A549 (cell line): ENCODE measurements around the gene GPR15LG. TPM values are rescaled to one million over a fixed set of nuclear protein-coding genes. Genes with fewer than 3 reads are reported as not detected.
"Not testable (repeated sequence)": the region's sequence is repeated elsewhere in the genome, so short reads cannot be mapped to it uniquely, and the experiment has no call there.

Source experiments
- ATAC-seq, 2 experiments: fragments of 200-7000 bp in 1 of 2; fragments of >200 bp in 1 of 2; cut with Nextera tagmentation in 1 of 2; cut with Tn5 transposase in 1 of 2; 3 replicates each; pipeline versions ENCODE4 v1.8.0 to v1.9.1; 2018 to 2020; ENCODE audit warnings: mild to moderate bottlenecking in 1 of 2, moderate library complexity in 1 of 2
- CTCF ChIA-PET: fragments of 300-600 bp; sonication (Branson Sonifier 250); formaldehyde crosslinking; extraction: SDS; loops from one replicate; lab custom pipeline; 2021; ENCODE audit warnings: antibody characterized with exemption, inconsistent platforms; lab: Yijun Ruan, JAX
- POLR2A ChIA-PET: fragments of 350-600 bp; formaldehyde crosslinking; extraction: SDS; loops from one replicate; lab custom pipeline; 2021; ENCODE audit warnings: antibody characterized with exemption, inconsistent platforms; lab: Yijun Ruan, JAX
- DNase-seq, 2 experiments: peaks; one replicate each; pipeline versions ENCODE4 v3.0.0 to v3.0.0-alpha.2; 2011 to 2016; ENCODE audit warnings: low read depth in 1 of 2, low spot score in 1 of 2
- FAIRE-seq: peaks from 2 replicates; lab custom pipeline; 2011; peaks lifted over from hg19 to GRCh38; lab: Jason Lieb, UNC
- H3K27ac ChIP-seq, 2 experiments: fragments of >200 bp; sonication (Bioruptor Twin); formaldehyde crosslinking; 3 replicates each; pipeline ENCODE4 v1.5.1; 2016 to 2017
- H3K4me1 ChIP-seq: fragments of >200 bp; sonication (Bioruptor Twin); formaldehyde crosslinking; 3 replicates; pipeline ENCODE4 v1.6.1; 2016
- H3K4me2 ChIP-seq: fragments of >200 bp; sonication (Bioruptor Twin); formaldehyde crosslinking; 3 replicates; pipeline ENCODE4 v1.6.1; 2016
- H3K4me3 ChIP-seq: fragments of >200 bp; sonication (Bioruptor Twin); formaldehyde crosslinking; 3 replicates; pipeline ENCODE4 v1.5.1; 2016
- H3K9me3 ChIP-seq: fragments of >200 bp; sonication (Bioruptor Twin); formaldehyde crosslinking; 3 replicates; pipeline ENCODE4 v1.6.1; 2016
- ATOH8 ChIP-seq: fragments of 250-450 bp; sonication (Bioruptor Pico); IDR thresholded peaks from 2 replicates; pipeline ENCODE4 v1.5.0; 2020; ENCODE audit warnings: low read depth, mild to moderate bottlenecking, moderate library complexity
- BCL3 ChIP-seq: fragments of >200 bp; sonication (Bioruptor Twin); formaldehyde crosslinking; IDR thresholded peaks from 3 replicates; pipeline ENCODE4 v1.6.1; 2016
- CBX8 ChIP-seq: fragments of 200-600 bp; sonication (generic); IDR thresholded peaks from 2 replicates; pipeline ENCODE4 v1.6.1; 2016
- CHD2 ChIP-seq: fragments of 150-350 bp; IDR thresholded peaks from 2 replicates; pipeline ENCODE4 v1.6.1; 2014; ENCODE audit warnings: low read length; ENCODE audit not compliant: partially characterized antibody
- CTCF ChIP-seq: fragments of >200 bp; sonication (Bioruptor Twin); formaldehyde crosslinking; IDR thresholded peaks from 3 replicates; pipeline ENCODE4 v1.5.1; 2016
- E2F6 ChIP-seq: IDR thresholded peaks from 2 replicates; pipeline ENCODE4 v1.6.1; 2012; ENCODE audit warnings: low read depth, borderline replicate concordance
- EP300 ChIP-seq, 2 experiments: fragments of >200 bp; sonication (Bioruptor Twin); formaldehyde crosslinking; IDR thresholded peaks; 2 replicates in 1 of 2; 3 replicates in 1 of 2; pipeline ENCODE4 v1.6.1; 2016 to 2017
- ESRRA ChIP-seq: fragments of 150-350 bp; IDR thresholded peaks from 2 replicates; pipeline ENCODE4 v1.6.1; 2014; ENCODE audit warnings: mild to moderate bottlenecking, low read length, borderline replicate concordance
- FOSL2 ChIP-seq, 2 experiments: fragments of 450-650 bp in 1 of 2; fragments of >200 bp in 1 of 2; sonication (Bioruptor Twin) in 1 of 2; formaldehyde crosslinking; IDR thresholded peaks; 2 replicates each; pipeline versions ENCODE4 v1.5.0 to v1.6.1; 2016 to 2020; ENCODE audit warnings: mild to moderate bottlenecking in 1 of 2, moderate library complexity in 1 of 2
- GATA3 ChIP-seq: IDR thresholded peaks from 2 replicates; pipeline ENCODE4 v1.6.1; 2012; ENCODE audit warnings: borderline replicate concordance
- HDAC2 ChIP-seq: fragments of 200-600 bp; sonication (generic); IDR thresholded peaks from 2 replicates; pipeline ENCODE4 v1.6.1; 2016
- HMGXB4 ChIP-seq: fragments of 250-450 bp; sonication (Bioruptor Pico); IDR thresholded peaks from 2 replicates; pipeline ENCODE4 v1.5.0; 2021; ENCODE audit warnings: mild to moderate bottlenecking, moderate library complexity, borderline replicate concordance
- HOXA7 ChIP-seq: fragments of 250-450 bp; sonication (Bioruptor Pico); IDR thresholded peaks from 2 replicates; pipeline ENCODE4 v1.5.0; 2020; ENCODE audit warnings: mild to moderate bottlenecking, moderate library complexity
- HOXB13 ChIP-seq: fragments of 250-450 bp; sonication (Bioruptor Pico); IDR thresholded peaks from 2 replicates; pipeline ENCODE4 v1.5.0; 2020; ENCODE audit warnings: low read depth, mild to moderate bottlenecking, moderate library complexity
- JUN ChIP-seq, 2 experiments: fragments of >200 bp; sonication (Bioruptor Twin); formaldehyde crosslinking; IDR thresholded peaks; 2 replicates in 1 of 2; 3 replicates in 1 of 2; pipeline ENCODE4 v1.6.1; 2016 to 2017
- JUNB ChIP-seq: fragments of >200 bp; sonication (Bioruptor Twin); formaldehyde crosslinking; IDR thresholded peaks from 2 replicates; pipeline ENCODE4 v1.6.1; 2016
- MAX ChIP-seq: IDR thresholded peaks from 2 replicates; pipeline ENCODE4 v1.6.1; 2012
- MAZ ChIP-seq: fragments of 150-350 bp; IDR thresholded peaks from 2 replicates; pipeline ENCODE4 v1.6.1; 2014; ENCODE audit warnings: antibody characterized with exemption, low read depth, low read length, borderline replicate concordance
- NFE2L2 ChIP-seq: fragments of 150-350 bp; conservative IDR thresholded peaks from 2 replicates; pipeline ENCODE4 v1.6.1; 2014; ENCODE audit warnings: low read length
- PBX3 ChIP-seq: IDR thresholded peaks from 2 replicates; pipeline ENCODE4 v1.6.1; 2012
- RARB ChIP-seq: fragments of 250-450 bp; sonication (Bioruptor Pico); IDR thresholded peaks from 2 replicates; pipeline ENCODE4 v1.8.0; 2021; ENCODE audit warnings: mild to moderate bottlenecking, moderate library complexity
- RCOR1 ChIP-seq: fragments of 150-350 bp; IDR thresholded peaks from 2 replicates; pipeline ENCODE4 v1.6.1; 2014; ENCODE audit warnings: antibody characterized with exemption, low read length, low read depth
- RNF2 ChIP-seq: fragments of 200-600 bp; sonication (generic); IDR thresholded peaks from 2 replicates; pipeline ENCODE4 v1.6.1; 2016; ENCODE audit warnings: low read depth, mild to moderate bottlenecking, antibody characterized with exemption, moderate library complexity, borderline replicate concordance
- SMC3 ChIP-seq: fragments of >200 bp; sonication (Bioruptor Twin); formaldehyde crosslinking; IDR thresholded peaks from 3 replicates; pipeline ENCODE4 v1.6.1; 2018; ENCODE audit warnings: inconsistent platforms
- TP53 ChIP-seq: fragments of 250-450 bp; sonication (Bioruptor Pico); IDR thresholded peaks from 2 replicates; pipeline ENCODE4 v1.5.0; 2021; ENCODE audit warnings: mild to moderate bottlenecking, moderate library complexity
- WGBS: methylation state at CpG from one replicate; pipeline ENCODE4 v1.1.6; 2017; ENCODE audit errors: missing lambda C conversion rate; 5-methylcytosine and 5-hydroxymethylcytosine counted together
- polyA plus RNA-seq, 4 experiments: library from polyadenylated mRNA; depleted of rRNA in 3 of 4; stranded (reverse); fragments of >200 nt; fragmentation: RNase III in 1 of 4; extraction: RNeasy Plus Mini Kit Qiagen cat#74134 plus additional on column Dnase treatment in 1 of 4; gene quantifications; 2 replicates in 3 of 4; 3 replicates in 1 of 4; pipeline ENCODE4 v1.2.3, GENCODE V29; 2011 to 2017

Gene GPR15LG
- polyA plus RNA-seq, 2 of the 4 experiments (the other 2 are of a cell fraction) = not detected

- DNase-seq (no peak), ATAC-seq (no peak), FAIRE-seq (no peak)
- Histone ChIP-seq H3K9me3 (no peaks in the 10 kb centered on the region), H3K4me2 (no peak overlapping the region), H3K4me3 (no peak overlapping the region), H3K27ac (no peak overlapping the region), H3K4me1 (no peaks in the 10 kb centered on the region; the same call in 2 of the 3 replicates)
- ChIA-PET POLR2A (no interaction called here), CTCF (interaction anchor here (1.1 kb wide), 1 partner anchor 9 kb away, joined by 3 read pairs; no protein-coding TSS in a partner anchor)
- 60% methylated on average over 3 of the region's 3 CpGs for WGBS
- TF ChIP-seq ESRRA (no peak), JUN (IDR thresholded peaks at IDR 0.05) (no peak), HOXA7 (CRISPR knock-in tag) (no peak), EP300 (IDR thresholded peaks at IDR 0.05) (no peak), RARB (CRISPR knock-in tag) (no peak), SMC3 (no peak), JUNB (no peak), HDAC2 (no peak), ATOH8 (CRISPR knock-in tag) (no peak), RNF2 (no peak), E2F6 (no peak)
These were observed 4.6 kb downstream of the GPR15LG start for GRCh38 chr10:84178160-84178609.

- ChIA-PET POLR2A (no interaction called here), CTCF (no interaction called here)
- Histone ChIP-seq H3K27ac (no peak overlapping the region), H3K4me3 (no peak overlapping the region), H3K4me2 (no peak overlapping the region), H3K4me1 (no peaks in the 10 kb centered on the region; the same call in 2 of the 3 replicates), H3K9me3 (no peaks in the 10 kb centered on the region)
- no peak for TF ChIP-seq BCL3
- TF ChIP-seq HOXB13 (CRISPR knock-in tag) = no peak
- TF ChIP-seq MAZ = no peak
- no peak for TF ChIP-seq CHD2
- no peak for TF ChIP-seq NFE2L2
- no peak for TF ChIP-seq RCOR1
- TF ChIP-seq TP53 (CRISPR knock-in tag) = no peak
- no peak for TF ChIP-seq HDAC2
- no peak for TF ChIP-seq MAX
- TF ChIP-seq HMGXB4 (CRISPR knock-in tag) = no peak
- no peak for TF ChIP-seq FOSL2 (IDR thresholded peaks at IDR 0.05)
- TF ChIP-seq FOSL2 (CRISPR knock-in tag; IDR thresholded peaks at IDR 0.05) = no peak
- no peak for TF ChIP-seq PBX3
- TF ChIP-seq GATA3 = no peak
- TF ChIP-seq CBX8 = no peak
- no peak for TF ChIP-seq CTCF
- DNase-seq (peak in 1 of 2 experiments; percentile 29), FAIRE-seq (no peak), ATAC-seq (peak; percentile 59 to 67)
- 36% methylated on average over 11 of the region's 12 CpGs for WGBS
These were observed 5.6 kb downstream of the GPR15LG start for GRCh38 chr10:84179059-84179710.

GRCh38 chr10:84180386-84180785, 6.8 kb downstream of the GPR15LG start:
- FAIRE-seq, H3K4me3 ChIP-seq, H3K4me2 ChIP-seq, POLR2A ChIA-PET, H3K4me1 ChIP-seq, ATAC-seq, H3K9me3 ChIP-seq, CTCF ChIA-PET, DNase-seq, H3K27ac ChIP-seq: not testable (repeated sequence)
- 94% methylated on average over 14 of the region's 22 CpGs for WGBS
